Measurements from ENCODE around the gene R3HDM1. TPM values are rescaled to one million over a fixed set of nuclear protein-coding genes. Genes with fewer than 3 reads are reported as not detected.
"Not testable (repeated sequence)": the region's sequence is repeated elsewhere in the genome, so short reads cannot be mapped to it uniquely, and the experiment has no call there.

The R3HDM1 gene
- total RNA-seq, 1 donor from 2014 or later: 11.3 TPM

- TF ChIP-seq CTCF (conservative IDR thresholded peaks at IDR 0.05; ENCODE audit: low read depth, low read length): no peak
- no peak for DNase-seq (ENCODE audit: low read depth)
Measured at GRCh38 chr2:135510577-135510976, 20.7 kb upstream of the R3HDM1 start.

GRCh38 chr2:135512099-135512498 lies 19.2 kb upstream of the R3HDM1 start:
- TF ChIP-seq CTCF (conservative IDR thresholded peaks at IDR 0.05; ENCODE audit: low read depth, low read length): no peak
- DNase-seq (ENCODE audit: low read depth): no peak

More at GRCh38 chr2:135510577-135510976, 20.7 kb upstream of the R3HDM1 start:
- H3K4me3 ChIP-seq (ENCODE audit: low read depth, low read length): no peak overlapping the region

GRCh38 chr2:135525786-135526185 lies 5.5 kb upstream of the R3HDM1 start:
- DNase-seq (ENCODE audit: low read depth): no peak
- no peak overlapping the region for H3K4me3 ChIP-seq (ENCODE audit: low read depth, low read length)
- no peak for TF ChIP-seq CTCF (conservative IDR thresholded peaks at IDR 0.05; ENCODE audit: low read depth, low read length)

More at GRCh38 chr2:135512099-135512498, 19.2 kb upstream of the R3HDM1 start:
- H3K4me3 ChIP-seq (ENCODE audit: low read depth, low read length): no peak overlapping the region

- H3K4me3 ChIP-seq (ENCODE audit: low read depth, low read length): no peak overlapping the region
- TF ChIP-seq CTCF (conservative IDR thresholded peaks at IDR 0.05; ENCODE audit: low read depth, low read length): no peak
- DNase-seq (ENCODE audit: low read depth): no peak
Measured at GRCh38 chr2:135528006-135528405, 3.3 kb upstream of the R3HDM1 start.

GRCh38 chr2:135530313-135531230 lies 712 bp upstream of the R3HDM1 start, which contains the start of gene ZRANB3:
Gene ZRANB3, minus strand, starts transcription at chr2:135531218.
- peak within 1 kb of the TSS; percentile 85 for H3K4me3 ChIP-seq (ENCODE audit: low read depth, low read length)
- no peak for TF ChIP-seq CTCF (conservative IDR thresholded peaks at IDR 0.05; ENCODE audit: low read depth, low read length)
- DNase-seq (ENCODE audit: low read depth): peak; percentile 94

- peak overlapping the region; percentile 85 for H3K4me3 ChIP-seq (ENCODE audit: low read depth, low read length)
- DNase-seq (ENCODE audit: low read depth): no peak
- TF ChIP-seq CTCF (conservative IDR thresholded peaks at IDR 0.05; ENCODE audit: low read depth, low read length): no peak
Measured at GRCh38 chr2:135532581-135532980, 1.3 kb downstream of the R3HDM1 start.

- not testable (repeated sequence) for H3K4me3 ChIP-seq (ENCODE audit: low read depth, low read length); DNase-seq (ENCODE audit: low read depth)
Measured at GRCh38 chr2:135533545-135533944, 2.3 kb downstream of the R3HDM1 start.

Measured in epithelial cell of proximal tubule (primary cell).